Measurements from ENCODE around the gene TECTA. TPM values are rescaled to one million over a fixed set of nuclear protein-coding genes. Genes with fewer than 3 reads are reported as not detected.
"Not testable (repeated sequence)": the region's sequence is repeated elsewhere in the genome, so short reads cannot be mapped to it uniquely, and the experiment has no call there.

TECTA gene
- total RNA-seq, 1 donor, result 0.72 TPM

DNA sequence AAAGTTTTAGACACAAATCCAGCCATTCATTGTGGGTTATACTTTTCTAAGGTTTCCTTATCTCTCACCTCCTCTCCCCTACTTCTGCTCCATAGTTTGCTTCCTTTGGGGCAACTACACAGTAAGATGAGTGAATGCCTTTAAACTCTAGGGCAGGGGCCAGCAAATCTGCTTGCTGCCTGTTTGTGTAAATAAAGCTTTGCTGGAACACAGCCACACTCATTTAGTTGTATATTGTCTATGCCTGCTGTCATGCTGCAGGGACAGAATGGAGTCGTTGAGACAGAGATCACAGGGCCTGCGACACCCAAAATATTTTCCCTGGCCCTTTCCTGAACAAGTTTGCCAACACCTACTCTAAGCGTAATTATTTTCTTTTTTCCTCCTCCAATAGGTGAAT, 58.7 kb downstream of the TECTA start:
- no peak overlapping the region for H3K27ac ChIP-seq (ENCODE audit: low read depth, low read length)
- TF ChIP-seq, protein P1, sequence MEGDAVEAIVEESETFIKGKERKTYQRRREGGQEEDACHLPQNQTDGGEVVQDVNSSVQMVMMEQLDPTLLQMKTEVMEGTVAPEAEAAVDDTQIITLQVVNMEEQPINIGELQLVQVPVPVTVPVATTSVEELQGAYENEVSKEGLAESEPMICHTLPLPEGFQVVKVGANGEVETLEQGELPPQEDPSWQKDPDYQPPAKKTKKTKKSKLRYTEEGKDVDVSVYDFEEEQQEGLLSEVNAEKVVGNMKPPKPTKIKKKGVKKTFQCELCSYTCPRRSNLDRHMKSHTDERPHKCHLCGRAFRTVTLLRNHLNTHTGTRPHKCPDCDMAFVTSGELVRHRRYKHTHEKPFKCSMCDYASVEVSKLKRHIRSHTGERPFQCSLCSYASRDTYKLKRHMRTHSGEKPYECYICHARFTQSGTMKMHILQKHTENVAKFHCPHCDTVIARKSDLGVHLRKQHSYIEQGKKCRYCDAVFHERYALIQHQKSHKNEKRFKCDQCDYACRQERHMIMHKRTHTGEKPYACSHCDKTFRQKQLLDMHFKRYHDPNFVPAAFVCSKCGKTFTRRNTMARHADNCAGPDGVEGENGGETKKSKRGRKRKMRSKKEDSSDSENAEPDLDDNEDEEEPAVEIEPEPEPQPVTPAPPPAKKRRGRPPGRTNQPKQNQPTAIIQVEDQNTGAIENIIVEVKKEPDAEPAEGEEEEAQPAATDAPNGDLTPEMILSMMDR (IDR thresholded peaks at IDR 0.05; ENCODE audit: extremely low read depth, low read depth, low read length), result no peak
- no peak overlapping the region for H2AFZ ChIP-seq (ENCODE audit: low read length)
- no peak overlapping the region for H3K4me3 ChIP-seq (ENCODE audit: insufficient read depth, low read length)
- H3K79me2 ChIP-seq (ENCODE audit: insufficient read depth, low read length), result no peaks in the 10 kb centered on the region
- H4K20me1 ChIP-seq (ENCODE audit: insufficient read depth, low read length), result no peaks in the 10 kb centered on the region
- no peaks in the 10 kb centered on the region for H3K9me3 ChIP-seq (ENCODE audit: low read depth, low read length)
- no peaks in the 10 kb centered on the region for H3K4me1 ChIP-seq (ENCODE audit: insufficient read depth, low read length)
- H3K4me2 ChIP-seq (ENCODE audit: insufficient read depth, low read length), result no peak overlapping the region
- no peaks in the 10 kb centered on the region for H3K36me3 ChIP-seq (ENCODE audit: insufficient read depth, low read length)
- H3K27me3 ChIP-seq (ENCODE audit: insufficient read depth, low read length), result no peaks in the 10 kb centered on the region
- no peak for DNase-seq (ENCODE audit: insufficient read length, low spot score, missing footprints)

DNA sequence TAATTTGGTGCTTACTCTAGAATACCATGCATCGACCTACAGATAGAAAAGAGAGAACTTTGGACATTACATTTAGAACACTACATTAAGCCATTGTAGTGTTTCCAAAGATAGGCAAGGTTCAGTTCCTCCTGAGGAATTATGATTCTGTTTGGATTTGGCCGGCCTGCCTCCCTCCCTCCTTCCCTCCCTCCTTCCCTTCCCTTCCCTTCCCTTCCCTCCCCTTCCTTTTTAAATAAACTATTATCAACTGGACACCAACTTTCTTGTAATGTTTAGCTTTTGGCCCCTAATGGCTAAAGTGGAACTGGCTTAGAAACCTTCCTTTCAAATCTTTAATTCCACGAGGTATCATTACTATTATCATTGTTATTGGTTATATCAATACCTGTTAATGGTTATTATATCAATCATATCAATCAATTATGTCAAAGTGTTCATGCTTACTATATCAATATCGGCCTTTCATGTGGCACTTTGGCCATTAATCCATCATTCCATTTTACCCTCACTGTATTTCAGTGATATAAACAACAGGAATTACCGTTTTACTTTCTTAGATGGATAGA, 60.4 kb downstream of the TECTA start:
- Histone ChIP-seq H3K27me3 (ENCODE audit: insufficient read depth, low read length) (no peaks in the 10 kb centered on the region), H4K20me1 (ENCODE audit: insufficient read depth, low read length) (no peaks in the 10 kb centered on the region), H3K4me2 (ENCODE audit: insufficient read depth, low read length) (no peak overlapping the region), H3K79me2 (ENCODE audit: insufficient read depth, low read length) (no peaks in the 10 kb centered on the region), H3K9me3 (ENCODE audit: low read depth, low read length) (no peaks in the 10 kb centered on the region), H2AFZ (ENCODE audit: low read length) (no peak overlapping the region), H3K4me1 (ENCODE audit: insufficient read depth, low read length) (no peaks in the 10 kb centered on the region), H3K27ac (ENCODE audit: low read depth, low read length) (no peak overlapping the region), H3K4me3 (ENCODE audit: insufficient read depth, low read length) (no peak overlapping the region), H3K36me3 (ENCODE audit: insufficient read depth, low read length) (no peaks in the 10 kb centered on the region)
- DNase-seq (ENCODE audit: insufficient read length, low spot score, missing footprints), result no peak
- TF ChIP-seq, protein P1 (IDR thresholded peaks at IDR 0.05; ENCODE audit: extremely low read depth, low read depth, low read length), result no peak

DNA sequence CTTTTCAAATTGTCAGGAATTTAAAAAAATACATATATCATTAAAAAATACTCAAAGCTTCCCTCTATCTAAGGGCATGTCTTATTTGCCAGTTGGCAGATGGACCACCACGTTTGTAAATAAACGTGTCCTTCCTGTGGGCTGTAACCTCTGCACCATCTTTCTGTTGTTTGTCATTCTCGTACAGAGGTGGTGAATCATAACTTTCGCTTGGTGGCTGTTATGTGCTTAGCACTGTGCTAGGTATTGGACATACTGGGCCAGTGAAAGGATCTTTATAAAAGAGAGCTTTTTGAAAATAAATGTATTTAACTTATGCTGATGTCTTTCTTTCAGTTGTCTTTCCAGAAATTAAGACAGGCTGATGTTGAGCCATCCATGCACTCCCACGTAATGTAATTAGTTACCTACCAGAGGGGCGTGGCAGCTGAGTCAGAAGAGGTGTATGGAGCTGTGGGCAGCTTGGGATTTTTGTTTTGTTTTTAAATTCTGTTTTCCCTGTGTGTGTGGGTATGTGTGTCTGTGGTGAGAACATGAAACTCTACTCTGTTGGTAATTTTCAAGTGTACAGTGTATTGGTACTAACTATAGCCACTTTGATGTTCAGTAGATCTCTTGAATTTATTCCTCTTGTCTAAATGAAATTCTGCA, 62.7 kb downstream of the TECTA start:
- Histone ChIP-seq H3K4me3 (ENCODE audit: insufficient read depth, low read length) (no peak overlapping the region), H3K79me2 (ENCODE audit: insufficient read depth, low read length) (no peaks in the 10 kb centered on the region), H3K4me2 (ENCODE audit: insufficient read depth, low read length) (no peak overlapping the region), H2AFZ (ENCODE audit: low read length) (no peak overlapping the region), H3K27me3 (ENCODE audit: insufficient read depth, low read length) (no peaks in the 10 kb centered on the region), H3K36me3 (ENCODE audit: insufficient read depth, low read length) (no peaks in the 10 kb centered on the region), H3K4me1 (ENCODE audit: insufficient read depth, low read length) (no peaks in the 10 kb centered on the region), H3K9me3 (ENCODE audit: low read depth, low read length) (no peaks in the 10 kb centered on the region), H4K20me1 (ENCODE audit: insufficient read depth, low read length) (no peaks in the 10 kb centered on the region), H3K27ac (ENCODE audit: low read depth, low read length) (no peak overlapping the region)
- DNase-seq (ENCODE audit: insufficient read length, low spot score, missing footprints), result no peak
- TF ChIP-seq, protein P1 (IDR thresholded peaks at IDR 0.05; ENCODE audit: extremely low read depth, low read depth, low read length), result no peak

DNA sequence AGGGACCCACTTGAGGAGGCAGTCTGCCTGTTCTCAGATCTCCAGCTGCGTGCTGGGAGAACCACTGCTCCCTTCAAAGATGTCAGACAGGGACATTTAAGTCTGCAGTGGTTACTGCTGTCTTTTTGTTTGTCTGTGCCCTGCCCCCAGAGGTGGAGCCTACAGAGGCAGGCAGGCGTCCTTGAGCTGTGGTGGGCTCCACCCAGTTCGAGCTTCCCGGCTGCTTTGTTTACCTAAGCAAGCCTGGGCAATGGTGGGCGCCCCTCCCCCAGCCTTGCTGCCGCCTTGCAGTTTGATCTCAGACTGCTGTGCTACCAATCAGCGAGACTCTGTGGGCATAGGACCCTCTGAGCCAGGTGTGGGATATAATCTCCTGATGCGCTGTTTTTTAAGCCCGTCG, 76.6 kb downstream of the TECTA start:
- H3K4me2 ChIP-seq (ENCODE audit: insufficient read depth, low read length); H2AFZ ChIP-seq (ENCODE audit: low read length); DNase-seq (ENCODE audit: insufficient read length, low spot score, missing footprints); H3K4me3 ChIP-seq (ENCODE audit: insufficient read depth, low read length); H3K27me3 ChIP-seq (ENCODE audit: insufficient read depth, low read length); H3K9me3 ChIP-seq (ENCODE audit: low read depth, low read length); H3K4me1 ChIP-seq (ENCODE audit: insufficient read depth, low read length); H3K79me2 ChIP-seq (ENCODE audit: insufficient read depth, low read length); H4K20me1 ChIP-seq (ENCODE audit: insufficient read depth, low read length); H3K27ac ChIP-seq (ENCODE audit: low read depth, low read length); H3K36me3 ChIP-seq (ENCODE audit: insufficient read depth, low read length): not testable (repeated sequence)

Measured in osteoblast (primary cell).